Amygdala (tissue), 56 donors: ENCODE measurements around the gene WDFY1.
"Not testable (repeated sequence)": the region's sequence is repeated elsewhere in the genome, so short reads cannot be mapped to it uniquely, and the experiment has no call there.

ENCODE experiments used
- DNase-seq, 56 donors: peaks; one replicate each; lab custom pipeline; 2025; lab: John Stamatoyannopoulos, UW

WDFY1 gene

DNA sequence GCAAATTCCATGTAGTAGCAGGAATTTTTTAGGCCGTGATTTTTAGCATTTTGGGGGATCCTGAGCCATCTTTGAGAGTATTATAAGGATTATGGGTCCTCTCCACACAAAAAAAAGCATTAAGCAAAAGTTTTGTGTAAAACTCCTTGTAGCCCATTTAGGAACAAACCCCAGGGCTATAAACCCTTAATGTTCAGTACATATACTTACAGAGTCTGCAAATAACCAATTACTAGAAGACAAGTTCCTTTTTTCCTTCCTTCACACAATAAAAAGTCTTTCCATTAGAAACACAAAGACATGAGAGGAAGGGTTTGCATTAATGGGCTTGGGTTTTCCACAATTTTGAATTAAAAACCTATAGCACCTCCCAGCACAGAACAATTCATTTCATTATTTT lies 44.6 kb downstream of the WDFY1 start:
- no peak for DNase-seq

- DNase-seq = no peak
Observed at GRCh38 chr2:223900066-223900465, 45.1 kb downstream of the WDFY1 start.

DNA sequence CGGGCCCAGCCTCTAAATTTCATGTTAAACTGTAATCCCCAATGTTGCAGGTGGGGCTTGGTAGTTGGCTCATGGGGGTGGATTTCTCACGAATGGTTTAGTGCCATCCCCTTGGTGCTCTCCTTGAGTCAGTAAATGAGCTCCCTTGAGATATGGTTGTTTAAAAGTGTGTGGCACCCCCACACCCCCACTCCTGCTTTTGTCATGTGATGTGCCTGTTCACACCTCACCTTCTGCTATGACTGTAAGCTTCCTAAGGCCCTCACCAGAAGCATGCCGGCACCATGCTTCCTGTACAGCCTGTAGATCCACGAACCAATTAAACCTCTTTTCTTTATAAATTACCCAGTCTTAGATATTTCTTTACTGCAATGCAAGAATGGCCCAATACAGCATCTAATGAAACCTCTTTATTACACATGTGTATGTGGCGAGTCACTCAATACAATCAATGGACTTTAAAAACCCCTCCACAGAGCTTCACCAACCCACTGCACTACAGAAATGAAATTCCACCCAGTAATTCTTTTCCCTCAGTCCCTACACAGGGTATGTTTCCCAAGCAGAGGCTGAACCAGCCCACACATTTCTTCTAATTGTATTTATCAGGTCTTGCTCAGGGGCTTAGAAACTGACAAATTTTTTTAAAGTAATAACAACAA lies 47.3 kb downstream of the WDFY1 start:
- DNase-seq = no peak

GRCh38 chr2:223896833-223897311 lies 48.3 kb downstream of the WDFY1 start:
- DNase-seq = no peak

DNA sequence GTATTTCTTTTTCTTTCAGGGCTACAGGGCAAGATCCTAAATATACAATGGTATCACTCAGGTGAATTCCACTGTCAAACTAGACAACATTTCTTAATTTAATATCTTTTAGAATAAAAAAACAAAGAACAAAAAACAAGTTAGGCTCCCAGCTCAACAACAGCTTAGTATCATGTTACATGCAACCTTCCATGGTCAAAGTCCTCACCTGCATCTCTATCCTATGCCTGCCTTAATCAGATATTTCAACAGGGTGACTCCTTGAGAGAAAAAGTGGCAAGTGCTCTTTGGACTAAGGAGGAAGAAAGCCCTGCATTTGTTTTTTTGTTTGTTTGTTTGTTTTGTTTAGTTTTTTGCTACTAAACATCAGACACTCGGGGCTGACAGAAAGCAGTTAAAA lies 50.2 kb downstream of the WDFY1 start:
- no peak for DNase-seq

GRCh38 chr2:223894009-223894408 lies 51.1 kb downstream of the WDFY1 start:
- no peak for DNase-seq

DNA sequence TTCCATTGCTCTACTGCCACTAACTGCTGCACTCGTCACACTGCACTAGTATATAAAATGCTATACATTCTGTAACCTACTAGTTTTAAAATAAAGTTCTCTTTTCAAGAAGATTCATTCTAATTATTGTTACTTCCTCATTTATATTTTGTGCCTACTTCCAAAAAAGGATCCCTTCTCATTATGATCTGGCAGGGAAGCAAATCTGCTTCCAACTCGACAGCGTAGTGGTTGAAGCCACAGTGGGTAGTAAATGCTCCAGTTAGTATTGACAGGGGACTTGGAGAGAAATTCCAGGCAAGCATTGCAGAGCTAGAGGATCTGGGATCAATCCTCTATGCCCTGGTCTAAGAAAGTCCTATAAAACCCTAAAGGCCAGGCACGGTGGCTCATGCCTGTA lies 54.4 kb downstream of the WDFY1 start:
- no peak for DNase-seq

DNA sequence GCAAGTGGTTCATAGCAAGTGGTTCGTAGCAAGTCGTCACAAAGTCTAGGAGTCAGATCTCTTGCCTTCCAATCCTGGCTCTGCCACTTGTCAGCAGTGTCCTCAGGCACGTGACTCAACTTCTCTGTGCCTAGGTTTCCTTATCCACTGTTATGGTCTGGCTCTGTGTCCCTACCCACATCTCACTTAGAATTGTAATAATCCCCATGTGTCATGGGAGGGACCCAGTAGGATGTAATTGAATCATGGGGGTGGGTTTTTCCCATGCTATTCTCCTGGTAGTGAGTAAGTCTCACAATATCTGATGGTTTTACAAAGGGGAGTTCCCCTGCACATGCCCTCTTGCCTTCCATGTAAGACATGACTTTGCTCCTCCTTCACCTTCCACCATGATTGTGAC lies 55.9 kb downstream of the WDFY1 start:
- DNase-seq = no peak

DNA sequence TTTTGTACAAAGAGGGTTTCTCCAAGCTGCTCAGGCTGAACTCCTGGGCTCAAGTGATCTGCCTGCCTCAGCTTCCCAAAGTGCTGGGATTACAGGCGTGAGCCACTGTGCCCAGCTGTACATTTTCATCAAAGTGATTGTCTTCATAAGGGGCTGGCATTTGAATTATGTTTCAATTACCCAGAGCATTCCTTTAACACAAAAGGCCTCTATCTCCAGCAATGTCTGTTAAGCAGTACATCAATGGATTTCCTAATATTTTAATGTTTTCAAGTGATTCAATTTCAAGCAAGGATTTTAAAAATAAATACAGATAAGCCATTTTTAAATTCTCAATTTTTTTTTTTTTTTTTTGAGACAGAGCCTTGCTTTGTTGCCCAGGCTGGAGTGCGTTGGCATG lies 56.9 kb downstream of the WDFY1 start:
- DNase-seq = no peak

GRCh38 chr2:223887127-223887526 lies 58.0 kb downstream of the WDFY1 start:
- DNase-seq = no peak

- DNase-seq = no peak
Observed at GRCh38 chr2:223886726-223887125, 58.4 kb downstream of the WDFY1 start.

GRCh38 chr2:223884399-223884798 lies 60.7 kb downstream of the WDFY1 start:
- DNase-seq = no peak

DNA sequence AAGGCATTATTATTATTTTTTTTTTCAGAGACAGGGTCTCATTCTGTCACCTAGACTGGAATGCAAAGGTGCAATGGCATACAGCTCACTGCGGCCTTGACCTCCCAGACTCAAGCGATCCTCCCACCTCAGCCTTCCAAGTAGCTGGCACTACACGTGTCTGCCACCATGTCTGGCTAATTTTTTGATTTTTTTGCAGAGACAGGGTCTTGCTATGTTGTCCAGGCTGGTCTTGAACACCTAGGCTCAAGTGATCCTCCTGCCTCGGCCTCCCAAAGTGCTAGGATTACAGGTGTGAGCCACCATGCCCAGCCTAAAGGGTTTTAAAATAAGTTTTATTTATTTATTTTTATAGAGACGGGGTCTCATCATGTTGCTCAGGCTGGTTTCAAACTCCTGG lies 62.4 kb downstream of the WDFY1 start:
- no peak for DNase-seq

GRCh38 chr2:223880796-223881195 lies 64.3 kb downstream of the WDFY1 start:
- peak in 7 of 56 donors; percentile 3 to 41 (median 9) for DNase-seq

GRCh38 chr2:223877721-223878410 lies 67.3 kb downstream of the WDFY1 start:
- DNase-seq = no peak

GRCh38 chr2:223873672-223874071 lies 71.5 kb downstream of the WDFY1 start:
- DNase-seq = no peak

DNA sequence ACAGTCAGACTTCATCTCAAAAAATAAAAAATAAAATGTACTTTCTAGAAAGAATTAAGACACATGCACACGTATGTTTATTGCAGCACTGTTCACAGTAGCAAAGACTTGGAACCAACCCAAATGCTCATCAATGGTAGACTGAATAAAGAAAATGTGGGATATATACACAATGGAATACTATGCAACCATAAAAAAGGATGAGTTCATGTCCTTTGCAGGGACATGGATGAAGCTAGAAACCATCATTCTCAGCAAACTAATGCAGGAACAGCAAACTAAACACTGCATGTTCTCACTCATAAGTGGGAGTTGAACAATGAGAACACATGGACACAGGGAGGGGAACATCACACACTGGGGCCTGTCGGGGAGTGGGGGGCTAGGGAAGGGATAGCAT lies 72.4 kb downstream of the WDFY1 start:
- DNase-seq = not testable (repeated sequence)

DNA sequence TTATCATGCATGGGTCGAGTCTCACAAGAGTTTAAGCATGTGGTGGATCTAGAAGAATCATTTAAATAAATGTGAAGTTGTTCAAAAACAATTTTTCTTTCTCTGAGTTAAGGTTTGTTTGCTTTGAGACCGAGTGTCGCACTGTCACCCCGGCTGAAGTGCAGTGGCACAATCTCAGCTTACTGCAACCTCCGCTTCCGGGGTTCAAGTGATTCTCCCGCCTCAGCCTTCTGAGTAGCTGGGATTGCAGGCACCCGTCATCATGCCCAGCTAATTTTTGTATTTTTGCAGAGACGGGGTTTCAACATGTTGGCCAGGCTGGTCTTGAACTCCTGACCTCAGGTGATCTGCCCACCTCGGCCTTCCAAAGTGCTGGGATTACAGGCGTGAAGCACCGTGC lies 73.5 kb downstream of the WDFY1 start:
- not testable (repeated sequence) for DNase-seq

- no peak for DNase-seq
Observed at GRCh38 chr2:223870840-223871611, 74.1 kb downstream of the WDFY1 start.

DNA sequence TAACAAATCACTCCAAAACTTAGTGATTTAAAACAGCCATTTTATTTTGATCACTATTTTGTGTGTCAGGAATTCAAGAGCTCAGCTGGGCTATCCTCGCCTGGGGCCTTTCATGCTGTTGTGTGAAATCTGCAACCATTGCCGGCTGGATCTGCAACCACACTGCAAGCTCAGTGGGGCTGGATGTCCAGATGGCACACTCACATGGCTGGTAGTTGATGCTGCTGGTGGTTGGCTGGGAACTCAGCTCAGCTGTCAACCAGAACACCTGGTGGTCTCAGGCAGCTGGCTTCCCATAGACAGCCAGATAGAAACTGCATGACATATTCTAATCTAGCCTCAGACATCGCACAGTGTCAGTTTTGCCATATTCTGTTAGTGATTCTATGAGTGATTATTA lies 77.1 kb downstream of the WDFY1 start:
- peak in 10 of 56 donors; percentile 1 to 17 (median 5) for DNase-seq

GRCh38 chr2:223865907-223866508 lies 79.1 kb downstream of the WDFY1 start:
- DNase-seq = no peak
